NOMO-1 treated with DMSO at 0.1 percent for 48 hours (cell line): ENCODE results near the gene HEATR9.
A peak's percentile ranks its signal among the peaks of the same experiment; 100 is the strongest.
"Not testable (repeated sequence)": the region's sequence is repeated elsewhere in the genome, so short reads cannot be mapped to it uniquely, and the experiment has no call there.

Experiments
- DNase-seq: peaks from one replicate; lab custom pipeline; 2025; ENCODE audit not compliant: unreplicated experiment; lab: John Stamatoyannopoulos, UW

Gene HEATR9, protein sequence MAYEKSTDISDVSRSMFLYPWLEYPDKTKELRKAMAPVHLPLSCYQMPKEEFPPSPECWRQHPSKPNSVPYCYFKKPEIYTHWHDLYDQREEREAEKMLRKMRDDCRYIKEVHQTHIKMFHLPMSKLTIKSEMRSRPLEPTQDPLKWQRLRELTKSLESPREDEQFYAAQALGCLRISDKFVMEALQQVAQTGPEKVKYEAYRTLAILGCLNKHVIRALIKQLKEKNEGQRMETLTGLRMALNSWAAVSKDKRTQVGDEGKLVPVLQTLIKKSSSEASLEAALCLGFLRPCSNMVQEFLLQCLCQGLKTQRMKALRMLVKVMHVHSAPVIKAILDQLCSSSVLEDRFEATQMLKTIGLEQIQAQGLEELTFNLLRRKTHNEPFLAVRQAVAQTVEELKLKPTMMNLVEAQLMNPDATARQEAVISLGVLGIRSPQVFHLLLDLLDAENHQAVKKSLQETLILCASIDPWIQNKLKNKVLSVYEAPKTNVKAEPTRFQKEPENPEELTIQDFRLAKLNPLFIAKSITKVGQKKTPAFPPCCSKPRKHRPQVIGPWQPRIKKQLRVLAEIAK

GRCh38 chr17:35868737-35869136, at the start of gene HEATR9:
TSS of gene HEATR9 (minus strand) at chr17:35868891. CDS start at chr17:35868742, 149 bp downstream.
- no peak for DNase-seq

- no peak for DNase-seq
These were observed 49.0 kb upstream of the HEATR9 start for GRCh38 chr17:35917519-35918213.

GRCh38 chr17:35915153-35915964, 46.7 kb upstream of the HEATR9 start:
- no peak for DNase-seq

DNA sequence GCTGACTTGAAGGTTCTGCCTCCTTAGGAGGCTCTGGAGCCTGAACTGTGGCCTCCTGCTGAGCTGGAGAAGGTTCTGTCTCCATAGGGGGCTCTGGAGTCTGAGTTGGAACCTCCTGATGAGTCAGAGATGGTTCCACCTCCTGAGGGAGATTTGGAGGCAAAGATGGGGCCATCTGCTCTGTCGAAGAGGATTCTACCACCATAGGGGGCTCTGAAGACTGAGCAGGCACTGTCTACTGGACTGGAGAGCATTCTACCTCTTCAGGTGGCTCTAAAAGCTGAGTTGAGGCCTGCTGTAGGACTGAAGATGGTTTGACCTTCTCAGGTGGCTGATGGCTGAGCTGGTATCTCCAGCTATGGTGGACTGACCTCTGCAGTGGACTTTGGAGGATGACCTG, 45.7 kb upstream of the HEATR9 start:
- DNase-seq = no peak

GRCh38 chr17:35913609-35914008, 44.9 kb upstream of the HEATR9 start:
- DNase-seq = no peak

GRCh38 chr17:35912942-35913341, 44.3 kb upstream of the HEATR9 start:
- DNase-seq = no peak

GRCh38 chr17:35912339-35912912, 43.7 kb upstream of the HEATR9 start:
- no peak for DNase-seq

- DNase-seq = no peak
These were observed 40.7 kb upstream of the HEATR9 start for GRCh38 chr17:35909408-35909807.

- DNase-seq = no peak
These were observed 39.0 kb upstream of the HEATR9 start for GRCh38 chr17:35907691-35908090.

GRCh38 chr17:35906926-35907637, 38.4 kb upstream of the HEATR9 start:
- no peak for DNase-seq

DNA sequence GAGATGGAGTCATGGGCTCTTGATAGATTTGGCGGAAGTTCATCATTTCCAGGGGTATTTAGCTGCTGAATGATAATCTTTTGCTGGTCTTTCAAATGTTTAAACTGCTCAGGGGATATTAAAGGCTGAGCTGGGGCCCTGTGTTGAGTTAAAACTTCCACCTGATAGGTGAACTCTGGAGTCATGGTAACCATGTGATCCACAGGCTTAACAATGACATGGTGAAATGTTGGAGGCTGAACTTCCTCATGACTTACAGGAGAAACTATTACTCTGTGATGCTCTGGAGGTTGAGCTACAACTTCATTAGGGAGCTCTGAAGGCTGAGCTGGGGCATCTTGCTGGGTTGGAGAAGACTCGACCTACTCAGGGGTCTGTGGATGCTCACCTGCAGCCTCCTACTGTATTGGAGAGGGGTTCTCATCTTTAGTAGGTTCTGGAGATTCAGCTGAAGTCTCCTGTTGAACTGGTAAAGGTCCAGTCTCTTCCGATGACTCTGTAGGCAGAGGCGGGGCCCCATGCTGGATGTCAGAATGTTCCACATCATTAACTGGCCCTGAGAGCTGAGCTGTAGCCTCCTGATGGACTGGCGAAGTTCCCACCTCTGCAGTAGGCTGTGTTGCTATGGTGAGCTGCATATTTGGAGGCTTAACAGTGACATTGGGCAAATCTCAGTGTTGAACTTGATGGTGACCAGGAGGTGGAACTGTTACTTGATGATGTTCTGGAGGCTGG, 37.7 kb upstream of the HEATR9 start:
- peak; percentile 5 for DNase-seq

- DNase-seq = no peak
These were observed 34.8 kb upstream of the HEATR9 start for GRCh38 chr17:35903451-35903850.

- no peak for DNase-seq
These were observed 33.0 kb upstream of the HEATR9 start for GRCh38 chr17:35901631-35902175.

DNA sequence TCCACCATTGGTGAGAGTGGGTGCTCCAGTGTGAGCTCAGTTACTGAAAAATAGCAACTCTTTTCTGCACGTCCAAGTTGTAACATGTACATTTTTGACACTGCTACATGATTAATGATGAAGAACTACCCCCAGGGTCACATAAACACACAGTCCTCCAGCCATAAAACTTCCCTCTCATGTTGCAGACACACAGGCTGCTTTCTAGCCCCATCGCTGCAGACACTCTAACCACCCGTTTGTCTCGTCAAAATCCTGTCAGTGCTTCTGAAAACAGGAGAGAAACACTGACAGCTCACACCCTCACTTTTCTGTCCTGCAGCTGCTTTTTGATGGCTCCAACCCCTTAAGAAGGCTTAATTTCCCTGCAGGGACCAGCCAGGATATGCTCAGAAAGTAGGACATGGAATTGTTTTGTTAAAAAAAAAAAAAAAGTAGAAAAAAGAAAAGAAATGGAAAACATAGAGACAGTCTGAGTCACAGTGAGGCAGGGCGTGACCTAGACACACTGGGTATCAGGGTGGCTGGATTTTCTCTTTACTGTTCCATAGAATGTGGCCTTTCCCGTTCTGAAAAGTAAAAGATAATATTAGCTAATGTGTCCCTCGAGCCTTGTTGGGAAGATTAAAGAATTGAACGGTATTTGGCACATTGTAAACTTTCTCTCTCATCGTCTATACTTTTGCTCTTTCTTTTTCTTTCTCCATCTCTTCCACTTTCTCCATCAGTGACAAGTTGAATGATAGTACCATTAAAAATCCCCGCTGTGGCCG, 32.2 kb upstream of the HEATR9 start:
- peak; percentile 67 for DNase-seq

GRCh38 chr17:35900280-35900679, 31.6 kb upstream of the HEATR9 start:
- no peak for DNase-seq

DNA sequence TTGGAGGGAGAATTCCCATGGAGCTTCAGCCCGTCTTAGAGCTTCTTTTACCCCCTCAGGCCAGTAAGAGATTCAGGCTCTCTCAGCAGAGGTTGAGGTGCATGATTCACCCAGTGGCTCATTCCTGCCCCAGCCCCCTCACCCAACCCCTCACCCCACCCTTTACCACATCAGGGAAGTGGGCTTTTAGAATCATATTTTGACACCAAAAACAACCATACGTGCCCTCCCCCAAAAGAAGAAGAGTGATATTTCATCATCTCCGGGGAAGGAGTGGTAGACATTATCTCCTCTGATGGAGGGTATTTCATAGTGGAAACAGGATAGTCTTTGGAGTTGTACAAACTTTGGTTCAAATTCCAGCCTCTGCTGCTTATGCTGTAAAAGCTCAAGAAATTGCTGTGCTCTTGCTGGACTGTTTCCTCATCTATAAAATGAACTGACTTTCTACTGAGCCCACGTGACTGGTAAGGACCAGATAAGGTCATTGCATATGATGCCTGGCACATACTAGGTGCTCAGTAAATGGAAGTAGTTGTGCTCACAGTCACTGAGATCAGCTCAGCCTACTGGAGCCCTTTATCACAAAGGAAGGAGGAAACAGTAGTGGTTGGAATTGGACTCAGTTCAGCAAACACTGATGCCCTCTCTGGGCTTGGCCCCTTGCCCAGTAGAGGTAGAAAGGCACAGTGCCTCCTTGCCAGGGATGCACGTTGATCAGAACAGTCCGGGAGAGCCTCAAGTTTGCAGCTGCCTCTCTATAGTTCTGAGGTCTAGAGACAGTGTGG, 29.8 kb upstream of the HEATR9 start:
- DNase-seq = peak; percentile 64

DNA sequence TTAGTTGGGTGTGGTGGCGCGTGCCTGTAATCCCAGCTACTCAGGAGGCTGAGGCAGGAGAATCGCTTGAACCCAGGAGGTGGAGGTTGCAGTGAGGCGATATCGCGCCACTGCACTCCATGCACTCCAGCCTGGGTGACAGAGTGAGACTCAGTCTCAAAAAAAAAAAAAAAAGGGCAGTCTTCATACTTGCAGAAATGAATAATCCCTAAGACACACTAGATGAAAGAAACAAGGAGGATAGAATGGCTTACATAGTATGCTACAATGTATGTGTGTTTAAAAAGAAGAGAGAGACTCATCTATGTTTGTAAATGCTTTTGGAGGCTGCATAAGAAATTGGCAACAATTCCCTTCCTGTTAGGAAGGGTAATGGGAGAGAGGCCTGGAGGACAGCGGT, 29.1 kb upstream of the HEATR9 start:
- not testable (repeated sequence) for DNase-seq
